COLO668 (cell line): ENCODE measurements around the gene CNPY3.
"Not testable (repeated sequence)": the region's sequence is repeated elsewhere in the genome, so short reads cannot be mapped to it uniquely, and the experiment has no call there.

Source experiments
- DNase-seq: peaks from one replicate; lab custom pipeline; 2025; ENCODE audit not compliant: unreplicated experiment; lab: John Stamatoyannopoulos, UW

The CNPY3 gene

DNA sequence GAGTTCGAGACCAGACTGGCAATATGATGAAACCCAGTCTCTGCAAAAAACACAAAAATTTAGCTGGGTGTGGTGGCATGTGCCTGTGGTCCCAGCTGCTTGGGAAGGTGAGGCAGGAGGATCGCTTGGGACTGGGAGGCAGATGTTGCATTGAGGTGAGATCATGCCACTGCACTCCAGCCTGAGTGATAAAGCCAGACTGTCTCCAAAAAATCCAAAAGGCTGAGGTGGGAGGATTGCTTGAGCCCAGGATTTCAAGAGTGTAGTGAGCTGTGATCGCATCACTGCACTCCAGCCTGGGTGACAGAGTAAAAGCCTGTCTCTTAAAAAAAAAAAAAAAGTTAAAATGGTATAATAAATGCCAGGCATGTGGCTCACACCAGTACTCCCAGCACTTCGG is 14.7 kb upstream of the CNPY3 start:
- DNase-seq: no peak

DNA sequence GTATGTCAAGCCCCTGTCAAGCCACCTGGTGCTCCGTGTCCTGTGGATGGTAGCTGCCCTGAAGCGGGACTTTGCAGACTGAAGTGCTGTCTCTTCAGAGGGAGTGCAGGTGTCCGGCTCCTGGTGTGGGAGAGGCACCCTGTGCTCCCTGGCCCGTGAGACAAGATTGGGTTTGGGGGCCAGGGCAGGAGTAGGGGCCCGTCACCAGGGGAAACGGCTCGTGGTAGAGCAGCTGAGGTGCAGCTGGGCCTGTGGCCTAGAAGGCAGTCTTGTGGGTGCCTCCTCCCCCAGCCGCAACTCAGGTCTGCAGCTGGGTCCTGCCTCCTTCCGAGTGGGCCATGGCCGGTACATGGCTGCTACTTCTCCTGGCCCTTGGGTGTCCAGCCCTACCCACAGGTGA is 13.5 kb upstream of the CNPY3 start, which contains the start of gene PTCRA:
Gene PTCRA, plus strand, starts transcription at position 322 of the 400 bp plus-strand sequence. Its CDS starts 17 bp downstream, at position 339.
- DNase-seq: no peak

DNA sequence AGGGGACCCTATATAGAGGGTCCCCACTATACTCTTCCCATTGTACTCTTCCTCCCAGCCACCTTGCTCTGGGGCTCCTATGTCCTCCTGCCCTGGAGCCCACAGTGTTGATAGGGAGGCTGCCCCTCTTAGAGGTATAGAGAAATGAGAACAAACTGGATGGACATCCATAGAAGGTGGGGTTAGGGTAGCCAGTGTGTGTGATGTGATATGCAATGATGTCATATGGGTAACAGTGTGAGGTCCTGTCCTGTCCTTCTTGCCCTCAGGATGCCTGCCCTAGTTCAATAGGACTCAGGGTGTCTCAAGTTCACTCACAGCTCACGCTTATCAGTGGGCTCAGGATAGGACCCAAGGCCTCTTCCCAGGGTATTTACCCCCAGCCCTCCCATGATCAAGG is 13.0 kb upstream of the CNPY3 start:
- DNase-seq: no peak

DNA sequence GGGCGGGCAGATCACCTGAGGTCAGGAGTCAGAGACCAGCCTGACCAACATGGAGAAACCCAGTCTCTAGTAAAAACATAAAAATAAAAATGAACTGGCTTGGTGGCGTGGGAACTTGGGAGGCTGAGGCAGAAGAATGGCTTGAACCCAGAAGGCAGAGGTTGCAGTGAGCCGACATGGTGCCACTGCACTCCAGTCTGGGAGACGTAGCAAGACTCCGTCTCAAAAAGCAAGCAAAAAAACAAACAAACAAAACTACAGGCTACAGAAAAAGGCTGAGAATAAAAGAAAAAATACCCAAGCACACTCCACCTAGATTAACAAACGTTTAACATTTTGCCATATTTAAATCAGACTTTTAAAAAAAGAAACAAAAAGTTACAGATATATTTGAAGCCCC is 7.5 kb upstream of the CNPY3 start:
- DNase-seq: no peak

DNA sequence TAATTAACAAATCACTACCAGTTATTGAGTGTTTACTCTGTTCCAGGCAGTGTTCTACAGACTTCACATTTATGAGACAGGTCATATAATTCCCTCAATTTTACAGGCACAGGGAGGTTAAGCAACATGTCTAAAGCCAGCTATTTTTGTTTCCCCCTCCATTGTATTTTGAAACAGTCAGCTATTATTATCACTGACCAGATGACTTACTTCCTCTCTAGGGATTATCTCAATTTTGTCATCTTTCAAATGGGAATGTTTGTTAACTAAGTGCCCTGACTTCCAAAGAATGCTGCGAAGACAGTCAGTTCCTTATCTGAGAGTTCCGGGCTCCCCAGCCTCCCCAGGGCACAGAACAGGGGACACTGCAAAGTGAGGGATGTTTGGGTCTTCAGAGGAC is 5.6 kb upstream of the CNPY3 start:
- no peak for DNase-seq

DNA sequence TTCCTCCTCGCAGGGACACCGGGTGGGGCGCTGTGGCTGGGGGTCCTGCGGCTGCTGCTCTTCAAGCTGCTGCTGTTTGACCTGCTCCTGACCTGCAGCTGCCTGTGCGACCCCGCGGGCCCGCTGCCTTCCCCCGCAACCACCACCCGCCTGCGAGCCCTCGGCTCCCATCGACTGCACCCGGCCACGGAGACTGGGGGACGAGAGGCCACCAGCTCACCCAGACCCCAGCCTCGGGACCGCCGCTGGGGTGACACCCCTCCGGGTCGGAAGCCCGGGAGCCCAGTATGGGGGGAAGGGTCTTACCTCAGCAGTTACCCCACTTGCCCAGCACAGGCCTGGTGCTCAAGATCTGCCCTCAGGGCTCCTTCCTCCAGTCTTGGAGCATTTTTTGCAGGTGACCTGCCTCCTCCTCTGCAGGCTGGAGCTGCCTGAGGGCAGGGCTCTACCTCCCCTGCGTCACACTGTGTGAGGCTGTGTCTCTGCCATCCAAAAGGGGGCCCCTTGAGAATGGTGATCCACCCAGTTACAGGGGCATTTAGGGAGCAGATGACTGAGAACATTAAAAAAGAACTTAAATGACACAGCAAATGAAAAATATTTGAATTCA is 3.9 kb upstream of the CNPY3 start:
- DNase-seq: no peak

DNA sequence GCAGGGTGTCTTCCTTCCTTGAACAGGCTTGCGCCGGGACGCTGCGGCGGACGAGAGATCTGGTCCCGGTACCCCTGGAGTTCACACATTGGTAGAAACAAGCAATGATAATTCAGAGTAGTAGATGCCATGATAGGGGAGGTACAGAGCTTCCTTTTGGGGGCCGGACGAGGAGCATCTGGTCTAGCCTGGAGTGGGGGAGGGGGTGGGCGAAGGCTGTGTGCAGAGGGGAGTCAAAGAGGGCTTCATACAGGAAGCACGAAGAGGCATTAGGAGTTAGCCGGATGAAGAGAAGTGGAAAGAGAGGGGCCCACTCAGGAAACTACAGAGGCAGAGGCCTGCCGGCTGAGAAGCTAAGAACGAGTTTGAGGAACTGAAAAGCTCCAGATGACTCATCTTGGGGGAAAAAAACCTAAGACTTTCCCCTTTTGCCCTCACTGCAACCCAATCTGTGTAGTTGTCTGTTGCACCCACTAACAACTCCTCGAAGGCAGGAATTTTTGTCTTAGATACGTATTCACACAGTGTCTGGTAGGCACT is 611 bp downstream of the CNPY3 start:
- DNase-seq: peak; percentile 39

DNA sequence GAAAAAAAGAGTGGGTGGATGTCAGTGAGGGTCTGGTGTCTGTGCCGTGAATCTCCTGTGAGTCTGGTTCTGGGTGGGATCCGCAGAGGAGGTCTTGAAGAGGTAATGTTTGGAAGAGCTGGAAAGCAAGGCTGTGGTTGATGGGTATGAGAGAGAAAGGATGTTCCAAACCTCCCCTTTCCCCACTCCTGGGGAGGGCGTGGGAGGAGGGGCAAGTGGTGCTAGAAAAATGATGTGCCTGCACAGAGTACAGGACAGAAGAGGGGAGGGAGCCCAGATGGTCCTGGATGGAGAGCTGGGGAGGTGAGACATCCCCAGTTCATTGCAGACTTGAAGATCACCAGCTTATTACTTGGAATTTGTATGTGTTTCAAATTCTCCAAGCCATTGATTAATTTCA is 3.1 kb downstream of the CNPY3 start:
- no peak for DNase-seq

DNA sequence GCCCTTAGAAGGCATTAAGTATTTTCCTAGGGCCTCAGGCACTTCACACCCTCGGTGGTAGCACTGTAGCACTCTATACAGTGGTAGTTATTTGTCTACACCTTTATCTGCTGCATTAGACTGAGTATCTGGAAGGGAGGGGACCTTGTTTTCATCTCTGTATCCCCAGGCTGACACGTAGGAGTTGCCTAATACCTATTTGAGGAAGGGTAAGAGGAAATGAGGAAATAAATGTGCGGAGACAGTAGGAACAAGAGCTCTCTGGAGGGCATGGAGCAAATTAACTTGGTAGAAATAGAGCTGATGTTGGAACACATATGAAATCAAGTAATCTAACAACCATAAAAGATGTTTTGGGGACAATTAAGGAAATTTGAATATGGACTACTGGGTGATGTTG is 3.9 kb downstream of the CNPY3 start:
- no peak for DNase-seq

DNA sequence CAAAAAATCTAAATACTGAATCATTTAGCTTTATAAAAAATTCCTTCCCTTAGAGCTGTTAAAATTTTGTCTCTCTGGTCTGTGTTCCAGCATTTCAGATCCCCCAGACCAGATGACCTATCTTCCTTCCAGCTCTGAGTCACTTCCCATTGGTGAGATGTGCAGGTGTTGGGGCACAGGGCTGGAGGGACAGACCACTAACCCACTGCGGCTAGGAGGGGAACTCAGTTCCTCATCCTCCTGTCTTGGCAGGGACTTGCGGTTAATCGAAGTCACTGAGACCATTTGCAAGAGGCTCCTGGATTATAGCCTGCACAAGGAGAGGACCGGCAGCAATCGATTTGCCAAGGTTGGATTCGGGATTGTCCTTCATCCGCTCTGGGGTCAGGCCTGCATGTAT is 6.0 kb downstream of the CNPY3 start:
- no peak for DNase-seq

DNA sequence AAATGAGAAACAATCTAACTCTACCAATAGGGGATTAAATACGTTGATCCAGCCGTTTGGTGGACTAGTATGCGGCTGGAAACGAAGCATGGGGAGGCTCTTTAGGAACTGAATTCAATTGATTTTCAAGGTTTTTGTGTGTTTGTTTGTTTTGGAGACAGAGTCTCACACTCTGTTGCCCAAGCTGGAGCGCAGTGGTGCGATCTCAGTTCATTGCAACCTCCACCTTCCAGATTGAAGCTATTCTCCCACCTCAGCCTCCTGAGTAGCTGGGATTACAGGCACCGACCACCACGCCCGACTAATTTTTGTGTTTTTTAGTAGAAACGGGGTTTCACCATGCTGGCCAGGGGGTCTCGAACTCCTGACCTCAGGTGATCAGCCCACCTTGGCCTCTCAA is 7.1 kb downstream of the CNPY3 start:
- no peak for DNase-seq

DNA sequence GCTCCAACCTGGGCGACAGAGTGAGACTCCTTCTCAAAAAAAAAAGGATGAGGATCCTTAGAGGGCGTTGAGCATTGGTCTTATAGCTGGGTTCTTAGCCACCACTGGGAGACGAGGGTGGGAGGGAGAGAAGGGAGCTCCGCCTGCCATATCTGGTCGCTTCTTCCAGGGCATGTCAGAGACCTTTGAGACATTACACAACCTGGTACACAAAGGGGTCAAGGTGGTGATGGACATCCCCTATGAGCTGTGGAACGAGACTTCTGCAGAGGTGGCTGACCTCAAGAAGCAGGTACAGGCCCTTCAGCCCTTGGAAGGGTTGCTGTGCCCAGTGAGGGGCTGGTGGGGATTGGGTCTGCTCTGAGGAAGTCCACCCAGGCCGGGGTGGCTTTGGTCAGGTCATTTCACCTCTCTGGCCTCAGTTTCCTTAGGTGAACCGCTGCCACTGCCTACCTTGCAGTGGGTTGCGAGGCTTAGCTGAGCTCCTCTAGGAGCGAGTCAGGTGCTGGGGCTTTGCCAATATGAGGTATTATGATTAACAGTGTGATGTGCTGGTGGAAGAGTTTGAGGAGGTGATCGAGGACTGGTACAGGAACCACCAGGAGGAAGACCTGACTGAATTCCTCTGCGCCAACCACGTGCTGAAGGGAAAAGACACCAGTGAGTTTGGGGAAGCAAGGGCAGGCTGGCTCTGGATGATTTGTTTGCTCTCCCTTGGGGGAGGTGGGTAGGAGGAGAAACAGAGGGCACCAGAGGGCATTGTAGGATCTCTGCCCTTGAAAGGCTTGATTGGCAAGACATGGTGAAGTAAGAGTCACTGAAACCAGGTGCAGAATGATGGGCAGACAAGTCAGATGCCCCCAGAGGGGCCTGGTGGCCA is 8.5 kb downstream of the CNPY3 start:
- no peak for DNase-seq

DNA sequence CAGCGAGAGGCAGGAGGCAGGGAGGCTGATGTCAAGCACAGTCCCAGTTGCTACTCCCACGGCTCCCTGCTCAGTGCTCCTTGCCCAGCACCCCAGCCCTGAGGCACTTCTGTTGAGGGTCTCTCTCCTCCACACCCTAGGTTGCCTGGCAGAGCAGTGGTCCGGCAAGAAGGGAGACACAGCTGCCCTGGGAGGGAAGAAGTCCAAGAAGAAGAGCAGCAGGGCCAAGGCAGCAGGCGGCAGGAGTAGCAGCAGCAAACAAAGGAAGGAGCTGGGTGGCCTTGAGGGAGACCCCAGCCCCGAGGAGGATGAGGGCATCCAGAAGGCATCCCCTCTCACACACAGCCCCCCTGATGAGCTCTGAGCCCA is 9.1 kb downstream of the CNPY3 start:
- DNase-seq: no peak

DNA sequence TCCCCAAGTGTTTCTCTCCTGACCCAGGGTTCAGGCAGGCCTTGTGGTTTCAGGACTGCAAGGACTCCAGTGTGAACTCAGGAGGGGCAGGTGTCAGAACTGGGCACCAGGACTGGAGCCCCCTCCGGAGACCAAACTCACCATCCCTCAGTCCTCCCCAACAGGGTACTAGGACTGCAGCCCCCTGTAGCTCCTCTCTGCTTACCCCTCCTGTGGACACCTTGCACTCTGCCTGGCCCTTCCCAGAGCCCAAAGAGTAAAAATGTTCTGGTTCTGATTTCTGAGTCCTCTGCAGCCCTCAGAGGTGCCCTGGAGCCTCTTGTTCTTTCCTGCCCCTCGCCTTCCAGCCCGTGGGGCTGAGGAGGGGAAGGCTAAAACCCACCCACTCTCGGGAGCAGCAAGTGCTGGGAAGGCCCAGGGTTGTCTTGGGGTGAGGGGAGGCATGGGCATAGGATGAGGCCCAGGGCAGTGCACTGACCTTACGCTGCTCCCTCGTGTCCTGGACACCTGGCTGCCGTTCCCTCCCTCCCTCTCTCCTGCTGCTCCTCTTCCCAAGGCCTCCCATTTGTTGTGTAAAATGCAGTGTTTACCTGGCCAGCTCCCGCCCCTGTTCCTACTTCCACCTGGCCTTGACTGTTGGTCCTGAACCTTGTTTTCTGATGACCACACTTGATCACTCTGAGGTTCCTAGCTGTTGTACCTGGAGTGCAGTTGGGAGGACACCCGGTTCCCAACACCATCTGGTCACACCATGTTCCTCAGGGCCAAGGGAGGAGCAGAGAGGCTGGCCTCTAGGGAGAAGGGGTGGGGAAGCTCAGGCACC is 9.9 kb downstream of the CNPY3 start:
- no peak for DNase-seq

DNA sequence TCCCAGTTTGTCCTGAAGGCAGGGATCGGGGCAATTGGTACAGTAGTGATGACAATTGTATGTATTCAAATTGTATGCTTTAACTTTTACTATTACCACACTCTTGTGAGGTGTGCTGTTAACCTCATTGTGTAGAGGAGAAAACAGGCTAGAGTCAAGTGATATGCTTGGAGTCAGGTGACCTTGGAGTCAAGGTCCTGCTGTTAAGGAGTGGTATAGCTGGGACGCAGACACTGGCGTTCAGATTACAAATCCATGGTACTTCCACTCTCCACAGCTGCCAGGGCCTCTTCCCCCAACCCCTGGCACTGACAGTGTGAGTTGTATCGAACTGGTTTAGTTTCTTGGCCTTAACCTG is 10.5 kb downstream of the CNPY3 start:
- DNase-seq: no peak

DNA sequence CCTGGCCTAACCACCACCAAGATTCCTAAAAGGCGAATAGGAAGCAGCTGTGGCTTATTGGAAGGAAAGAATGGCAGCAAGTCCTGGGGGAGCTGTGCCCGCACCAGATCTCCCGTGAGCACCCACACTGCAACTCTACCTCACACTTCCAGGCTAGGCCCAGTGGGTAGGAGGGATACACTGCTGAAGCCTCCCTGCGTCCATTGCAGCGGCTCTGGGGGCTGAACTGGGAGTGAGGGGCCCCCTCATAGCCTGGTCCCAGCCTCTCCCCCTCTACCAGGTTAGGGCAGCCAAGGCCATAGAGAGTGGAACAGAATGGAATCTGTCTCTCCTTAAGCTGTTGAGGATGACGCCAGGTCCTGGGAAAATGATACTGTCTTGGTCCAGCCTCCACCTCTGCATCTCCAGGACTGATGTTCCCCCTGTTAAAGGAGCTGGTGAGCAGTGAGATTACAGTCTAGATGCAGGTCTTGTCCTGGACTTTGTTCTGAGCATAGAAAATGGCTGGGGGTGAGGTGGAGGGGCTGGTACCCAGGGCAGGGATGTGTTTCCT is 11.3 kb downstream of the CNPY3 start:
- DNase-seq: no peak

DNA sequence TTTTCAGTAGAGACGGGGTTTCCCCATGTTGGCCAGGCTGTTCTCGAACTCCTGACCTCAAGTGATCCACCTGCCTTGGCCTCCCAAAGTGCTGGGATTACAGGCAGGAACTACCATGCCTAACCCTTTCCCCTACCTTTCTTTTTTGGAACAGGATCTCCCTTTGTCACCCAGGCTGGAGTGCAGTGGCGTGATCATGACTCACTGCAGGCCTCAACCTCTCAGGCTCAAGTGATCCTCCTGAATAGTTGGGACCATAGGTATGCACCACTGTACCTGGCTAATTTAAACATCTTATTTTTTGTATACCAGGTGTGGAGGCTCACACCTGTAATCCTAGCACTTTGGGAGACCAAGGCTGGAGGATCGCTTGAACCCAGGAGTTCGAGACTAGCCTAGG is 12.1 kb downstream of the CNPY3 start:
- not testable (repeated sequence) for DNase-seq

DNA sequence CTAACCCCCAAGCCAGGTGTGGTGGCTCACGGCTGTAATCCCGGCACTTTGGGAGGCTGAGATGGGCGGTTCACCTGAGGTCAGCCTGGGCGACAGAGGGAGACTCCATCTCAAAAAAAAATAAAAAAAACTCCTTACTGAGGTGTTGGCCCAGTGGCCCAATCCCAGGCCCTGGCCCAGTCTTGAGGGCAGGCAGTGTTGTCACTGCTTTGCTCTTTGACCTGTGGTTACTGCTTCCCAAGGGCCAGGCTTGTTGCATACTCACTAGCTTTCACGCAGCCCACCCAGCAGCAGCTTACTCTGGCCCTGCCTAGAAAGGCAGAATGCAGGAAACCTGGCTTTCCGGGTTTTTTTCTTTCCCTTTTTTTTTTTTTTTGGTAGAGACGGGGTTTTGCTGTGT is 13.2 kb downstream of the CNPY3 start:
- no peak for DNase-seq

DNA sequence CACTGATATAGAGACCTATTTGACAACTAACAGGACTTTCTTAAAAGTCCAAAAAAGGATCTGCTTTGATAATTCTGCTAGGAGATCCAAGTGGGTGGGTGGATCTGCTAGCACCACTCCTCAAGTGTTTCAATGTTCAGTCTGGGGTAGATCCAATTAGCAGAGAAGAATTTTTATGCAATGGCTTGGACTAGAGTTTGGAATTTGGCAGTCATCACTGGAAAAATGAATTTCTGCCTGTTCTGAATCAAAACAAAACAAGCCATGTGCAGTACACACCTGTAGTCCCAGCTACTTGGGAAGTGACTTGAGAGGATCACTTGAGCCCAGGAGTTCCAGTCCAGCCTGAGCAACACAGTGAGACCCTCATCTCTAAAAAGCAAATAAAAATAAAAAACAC is 18.7 kb downstream of the CNPY3 start:
- DNase-seq: no peak

DNA sequence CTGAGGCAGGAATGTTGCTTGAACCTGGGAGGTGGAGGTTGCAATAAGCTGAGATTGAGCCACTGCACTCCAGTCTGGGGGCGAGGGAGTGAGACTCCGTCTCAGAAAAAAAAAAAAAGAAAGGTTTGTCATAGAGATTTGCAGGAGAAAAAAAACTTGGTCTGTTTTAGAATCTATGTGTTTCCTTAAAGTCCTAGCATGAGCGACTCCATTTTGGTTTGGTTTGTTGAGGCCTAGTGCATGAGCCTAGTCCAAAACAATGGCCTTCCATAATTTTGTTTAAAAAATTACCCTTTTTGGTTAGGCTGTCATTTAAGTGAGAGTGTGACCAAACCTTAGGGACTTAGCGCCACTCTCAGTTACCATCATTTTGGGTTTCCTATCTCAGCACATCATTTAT is 23.1 kb downstream of the CNPY3 start:
- no peak for DNase-seq

DNA sequence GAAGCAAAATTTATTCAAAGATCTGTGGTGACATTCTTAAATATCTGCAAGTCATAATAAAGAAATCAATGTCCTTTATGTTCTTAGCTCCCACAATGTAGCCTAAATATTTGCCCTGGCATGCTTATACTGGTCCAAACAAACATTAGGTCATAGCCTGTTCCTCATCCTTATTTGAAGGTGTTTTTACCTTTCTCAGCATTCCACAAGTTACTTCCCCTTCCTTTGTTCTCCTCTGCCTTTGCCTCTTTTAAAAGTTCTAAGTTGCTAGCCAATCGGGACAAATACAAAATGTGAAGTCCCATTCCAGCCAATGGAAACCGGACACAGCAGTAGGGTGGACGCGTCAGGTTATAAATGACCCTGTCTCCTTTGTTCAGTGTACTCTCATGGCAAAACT is 25.1 kb downstream of the CNPY3 start:
- not testable (repeated sequence) for DNase-seq
